Activated CD8-positive, alpha-beta T cell treated with anti-CD3 and anti-CD28 coated beads for 36 hours (primary cell): ENCODE measurements around the gene KDM6A. TPM values are rescaled to one million over a fixed set of nuclear protein-coding genes. Genes with fewer than 3 reads are reported as not detected.
"Not testable (repeated sequence)": the region's sequence is repeated elsewhere in the genome, so short reads cannot be mapped to it uniquely, and the experiment has no call there.

Source experiments
- ATAC-seq: fragments of 200-7000 bp; cut with Tn5 transposase; one replicate; pipeline ENCODE4 v1.10.0; 2021; ENCODE audit warnings: mild to moderate bottlenecking, moderate library complexity
- CTCF ChIA-PET: fragments of 350-600 bp; sonication (Branson Sonifier 250); formaldehyde crosslinking; loops from one replicate; lab custom pipeline; 2021; ENCODE audit warnings: antibody characterized with exemption; lab: Charles Lee
- POLR2A ChIA-PET: fragments of 350-600 bp; sonication (Branson Sonifier 250); formaldehyde crosslinking; loops from one replicate; lab custom pipeline; 2021; ENCODE audit warnings: antibody characterized with exemption; lab: Charles Lee
- DNase-seq: peaks from one replicate; pipeline ENCODE4 v3.0.0-alpha.2; 2020
- H3K27ac Mint-ChIP-seq: one replicate; pipeline ENCODE4 v1.8.0; 2021; ENCODE audit warnings: mild to moderate bottlenecking, mixed read lengths
- H3K27me3 Mint-ChIP-seq: one replicate; pipeline ENCODE4 v1.8.0; 2021; ENCODE audit warnings: mixed read lengths
- H3K36me3 Mint-ChIP-seq: one replicate; pipeline ENCODE4 v1.8.0; 2021; ENCODE audit warnings: low read depth, mixed read lengths
- H3K4me1 Mint-ChIP-seq: one replicate; pipeline ENCODE4 v1.8.0; 2021; ENCODE audit warnings: low read depth, mixed read lengths
- H3K4me3 Mint-ChIP-seq: one replicate; pipeline ENCODE4 v1.8.0; 2021; ENCODE audit warnings: mild to moderate bottlenecking, moderate library complexity, mixed read lengths
- H3K9me3 Mint-ChIP-seq: one replicate; pipeline ENCODE4 v1.8.0; 2021; ENCODE audit warnings: mixed read lengths
- intact Hi-C: fragments of 100-400 bp; cut with micrococcal nuclease; formaldehyde crosslinking; loops from one replicate; pipeline ENCODE4 v1.10.0; 2022
- total RNA-seq, 2 experiments: library from RNA; stranded (reverse); gene quantifications; one replicate each; pipeline ENCODE4 v1.2.3, GENCODE V29; 2021
- TF ChIP-seq, protein P1 (sequence below): fragments of 200-600 bp; IDR thresholded peaks from one replicate; pipeline ENCODE4 v1.8.0; 2022; ENCODE audit warnings: antibody characterized with exemption, mild to moderate bottlenecking

KDM6A gene
- total RNA-seq, 2 experiments from 2014 or later: 18.9 to 21.1 TPM

DNA sequence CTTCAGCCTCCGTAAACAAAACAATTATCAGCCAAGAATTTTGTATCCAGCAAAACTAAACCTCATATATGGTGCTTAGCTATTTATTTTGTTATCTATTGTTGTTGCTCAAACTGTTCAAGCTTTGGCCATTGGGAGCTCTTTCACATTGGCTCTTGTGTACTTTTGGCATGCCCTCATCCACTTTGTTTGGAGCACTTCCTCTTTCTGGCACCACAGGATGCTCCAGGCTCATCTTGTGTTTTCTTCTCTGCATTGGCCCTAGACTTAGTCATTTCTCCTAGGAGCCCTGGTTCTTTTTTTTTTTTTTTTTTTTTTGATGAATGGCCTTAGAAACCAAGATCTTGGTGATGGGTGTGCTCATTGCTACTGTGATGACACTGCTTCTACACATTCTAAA, 253.2 kb downstream of the KDM6A start:
- H3K9me3 Mint-ChIP-seq: peaks cover 1% of the 10 kb centered on the region
- DNase-seq (no peak), ATAC-seq (no peak)
- intact Hi-C loops: no loop called here
- ChIA-PET CTCF (no interaction called here), POLR2A (no interaction called here)
- H3K36me3 Mint-ChIP-seq: no peaks in the 10 kb centered on the region
- TF ChIP-seq, protein P1, sequence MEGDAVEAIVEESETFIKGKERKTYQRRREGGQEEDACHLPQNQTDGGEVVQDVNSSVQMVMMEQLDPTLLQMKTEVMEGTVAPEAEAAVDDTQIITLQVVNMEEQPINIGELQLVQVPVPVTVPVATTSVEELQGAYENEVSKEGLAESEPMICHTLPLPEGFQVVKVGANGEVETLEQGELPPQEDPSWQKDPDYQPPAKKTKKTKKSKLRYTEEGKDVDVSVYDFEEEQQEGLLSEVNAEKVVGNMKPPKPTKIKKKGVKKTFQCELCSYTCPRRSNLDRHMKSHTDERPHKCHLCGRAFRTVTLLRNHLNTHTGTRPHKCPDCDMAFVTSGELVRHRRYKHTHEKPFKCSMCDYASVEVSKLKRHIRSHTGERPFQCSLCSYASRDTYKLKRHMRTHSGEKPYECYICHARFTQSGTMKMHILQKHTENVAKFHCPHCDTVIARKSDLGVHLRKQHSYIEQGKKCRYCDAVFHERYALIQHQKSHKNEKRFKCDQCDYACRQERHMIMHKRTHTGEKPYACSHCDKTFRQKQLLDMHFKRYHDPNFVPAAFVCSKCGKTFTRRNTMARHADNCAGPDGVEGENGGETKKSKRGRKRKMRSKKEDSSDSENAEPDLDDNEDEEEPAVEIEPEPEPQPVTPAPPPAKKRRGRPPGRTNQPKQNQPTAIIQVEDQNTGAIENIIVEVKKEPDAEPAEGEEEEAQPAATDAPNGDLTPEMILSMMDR: no peak
- H3K4me1 Mint-ChIP-seq: no peaks in the 10 kb centered on the region
- no peak overlapping the region for H3K4me3 Mint-ChIP-seq
- no peak overlapping the region for H3K27ac Mint-ChIP-seq
- no peaks in the 10 kb centered on the region for H3K27me3 Mint-ChIP-seq

DNA sequence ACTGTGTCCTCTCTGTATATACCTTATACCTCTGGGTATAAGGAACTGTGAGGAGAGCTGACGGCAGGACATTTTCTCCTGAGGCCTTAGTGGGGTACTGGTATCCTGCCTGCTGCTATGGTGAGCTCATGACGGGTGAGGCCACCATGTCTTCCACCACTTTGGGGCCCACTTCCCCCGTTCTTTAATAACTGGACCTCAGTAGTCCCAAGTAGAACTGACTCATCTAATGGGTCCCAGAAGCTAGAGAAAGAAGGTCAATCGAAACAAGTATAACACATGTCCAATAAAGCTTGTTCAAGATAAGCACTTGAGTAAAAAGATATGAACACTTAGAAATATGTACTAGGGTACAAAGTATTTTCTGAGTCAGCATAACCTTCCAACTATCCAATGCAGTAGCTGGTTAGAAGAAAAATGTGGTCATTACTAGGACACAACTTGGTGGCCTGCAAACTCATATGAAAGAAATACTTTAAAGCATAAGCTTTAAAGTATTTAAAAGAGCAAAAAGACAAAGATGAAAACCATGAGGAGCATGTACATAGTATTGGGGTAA, 256.0 kb downstream of the KDM6A start:
- intact Hi-C loops: no loop called here
- DNase-seq (no peak), ATAC-seq (no peak)
- Mint-ChIP-seq H3K4me3 (no peak overlapping the region), H3K27me3 (no peaks in the 10 kb centered on the region), H3K36me3 (no peaks in the 10 kb centered on the region), H3K9me3 (peaks cover 8% of the 10 kb centered on the region), H3K27ac (no peak overlapping the region), H3K4me1 (no peaks in the 10 kb centered on the region)
- POLR2A ChIA-PET: interaction anchor here (0.6 kb wide), 1 partner anchor 310 kb away, joined by 3 read pairs; no protein-coding TSS in a partner anchor
- TF ChIP-seq, protein P1: no peak
- CTCF ChIA-PET: no interaction called here

DNA sequence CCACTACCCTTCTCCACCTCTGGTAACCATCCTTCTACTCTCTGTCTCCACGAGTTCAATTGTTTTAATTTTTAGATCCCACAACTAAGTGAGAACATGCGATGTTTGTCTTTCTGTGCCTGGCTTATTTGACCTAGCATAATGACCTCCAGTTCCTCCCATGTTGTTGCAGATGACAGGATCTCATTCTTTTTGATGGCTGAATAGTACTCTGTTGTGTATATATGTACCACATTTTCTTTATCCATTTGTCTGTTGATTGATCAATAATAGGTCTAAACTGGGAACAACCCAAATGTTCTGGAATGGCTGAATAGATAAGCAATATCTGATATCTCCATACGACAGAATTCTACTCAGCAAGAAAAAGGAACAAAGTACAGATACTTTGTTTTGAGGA, 260.5 kb downstream of the KDM6A start:
- ChIA-PET POLR2A (no interaction called here), CTCF (no interaction called here)
- ATAC-seq: no peak
- Mint-ChIP-seq H3K27me3 (no peaks in the 10 kb centered on the region), H3K4me1 (no peaks in the 10 kb centered on the region), H3K9me3 (peaks cover 8% of the 10 kb centered on the region), H3K27ac (no peak overlapping the region), H3K36me3 (no peaks in the 10 kb centered on the region), H3K4me3 (no peak overlapping the region)
- TF ChIP-seq, protein P1: no peak
- intact Hi-C loops: no loop called here
- DNase-seq: no peak

DNA sequence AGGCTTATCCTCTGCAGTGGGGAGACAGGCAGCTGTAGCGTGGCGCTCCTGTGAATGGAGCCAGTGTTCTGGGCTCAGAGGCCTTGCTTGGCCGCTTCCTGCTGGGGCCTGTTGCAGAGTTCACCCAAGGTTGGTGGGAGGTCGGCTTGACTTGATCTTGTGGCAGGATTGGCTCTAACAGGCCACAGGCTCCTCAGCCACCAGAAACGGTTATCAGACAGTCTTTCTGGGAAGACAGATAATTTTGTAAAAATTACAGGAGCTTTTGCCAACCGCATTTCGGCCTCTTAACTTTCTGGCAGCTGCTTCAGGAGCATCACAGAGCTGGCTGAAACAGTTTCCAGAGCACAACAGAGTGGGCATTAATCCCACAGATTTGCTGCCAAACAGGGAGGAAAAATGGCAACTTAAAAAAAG, 261.3 kb downstream of the KDM6A start:
- H3K27ac Mint-ChIP-seq: no peak overlapping the region
- CTCF ChIA-PET: no interaction called here
- no peak overlapping the region for H3K4me3 Mint-ChIP-seq

DNA sequence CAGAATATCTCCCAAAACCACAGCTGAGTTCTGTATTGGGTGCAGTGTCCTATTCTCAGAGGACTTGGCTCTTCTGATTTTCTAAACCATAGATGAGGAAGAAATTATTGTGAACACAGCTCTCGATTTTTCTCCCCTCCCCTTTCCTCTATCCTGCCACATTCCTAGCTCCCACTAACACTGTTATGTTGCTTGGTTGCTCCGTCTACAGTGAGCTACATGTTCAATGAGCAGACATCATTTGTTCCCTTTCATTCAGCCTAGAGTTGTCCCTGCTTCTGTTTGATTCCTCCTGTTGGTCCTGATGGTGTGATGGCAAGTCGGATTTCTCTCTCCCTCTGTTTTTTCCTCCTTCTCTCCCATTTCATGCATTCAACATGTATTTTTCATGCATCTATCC, 261.8 kb downstream of the KDM6A start:
- Mint-ChIP-seq H3K27ac (no peak overlapping the region), H3K4me3 (no peak overlapping the region)
- CTCF ChIA-PET: no interaction called here

More for the DNA sequence above, 261.3 kb downstream of the KDM6A start:
- no peaks in the 10 kb centered on the region for H3K4me1 Mint-ChIP-seq
- intact Hi-C loops: no loop called here
- TF ChIP-seq, protein P1: no peak
- POLR2A ChIA-PET: no interaction called here
- ATAC-seq: no peak
- no peaks in the 10 kb centered on the region for H3K27me3 Mint-ChIP-seq
- no peaks in the 10 kb centered on the region for H3K36me3 Mint-ChIP-seq
- H3K9me3 Mint-ChIP-seq: peaks cover 8% of the 10 kb centered on the region
- no peak for DNase-seq

DNA sequence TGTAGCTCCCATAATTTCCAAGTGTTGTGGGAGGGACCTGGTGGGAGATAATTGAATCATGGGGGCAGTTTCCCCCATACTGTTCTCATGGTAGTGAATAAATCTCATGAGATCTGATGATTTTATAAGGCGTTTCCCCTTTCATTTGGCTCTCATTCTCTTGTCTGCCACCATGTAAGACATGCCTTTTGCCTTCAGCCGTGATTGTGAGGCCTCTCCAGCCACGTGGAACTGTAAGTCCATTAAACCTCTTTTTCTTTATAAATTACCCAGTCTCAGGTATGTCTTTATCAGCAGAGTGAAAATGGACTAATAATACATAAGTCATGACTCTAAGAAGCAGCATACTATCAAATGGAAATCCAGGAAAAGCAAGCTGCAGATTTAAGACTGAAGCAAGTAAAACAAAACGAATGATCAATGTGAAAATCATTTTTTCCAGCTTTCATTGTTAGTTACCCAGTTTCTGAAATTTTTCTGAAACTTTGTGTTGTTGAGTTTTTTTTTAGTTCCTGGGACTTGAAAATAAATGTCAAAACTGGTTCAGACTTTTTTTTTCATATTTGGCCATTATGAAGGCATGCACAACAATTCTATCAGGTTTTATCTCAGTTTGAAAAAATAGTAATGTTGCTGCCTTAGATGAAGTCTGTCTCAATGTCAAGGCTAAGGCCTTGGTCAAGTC, 262.5 kb downstream of the KDM6A start:
- DNase-seq, H3K36me3 Mint-ChIP-seq, H3K27me3 Mint-ChIP-seq, CTCF ChIA-PET, intact Hi-C loops, ATAC-seq, H3K4me1 Mint-ChIP-seq, H3K9me3 Mint-ChIP-seq, H3K27ac Mint-ChIP-seq, H3K4me3 Mint-ChIP-seq, POLR2A ChIA-PET: not testable (repeated sequence)

More for the DNA sequence above, 261.8 kb downstream of the KDM6A start:
- no peak for ATAC-seq
- Mint-ChIP-seq H3K27me3 (no peaks in the 10 kb centered on the region), H3K36me3 (no peaks in the 10 kb centered on the region), H3K9me3 (peaks cover 8% of the 10 kb centered on the region), H3K4me1 (no peaks in the 10 kb centered on the region)
- TF ChIP-seq, protein P1: no peak
- intact Hi-C loops: no loop called here
- DNase-seq: no peak
- POLR2A ChIA-PET: no interaction called here
